HG02759 (cell line): ENCODE results near the gene WNT3A.
"Not testable (repeated sequence)": the region's sequence is repeated elsewhere in the genome, so short reads cannot be mapped to it uniquely, and the experiment has no call there.

Source experiments
- ATAC-seq: cut with Tn5 transposase; IDR thresholded peaks from one replicate; pipeline ENCODE4 v1.9.1; 2021; ENCODE audit warnings: mild to moderate bottlenecking, moderate library complexity; ENCODE audit not compliant: unreplicated experiment

WNT3A gene, protein sequence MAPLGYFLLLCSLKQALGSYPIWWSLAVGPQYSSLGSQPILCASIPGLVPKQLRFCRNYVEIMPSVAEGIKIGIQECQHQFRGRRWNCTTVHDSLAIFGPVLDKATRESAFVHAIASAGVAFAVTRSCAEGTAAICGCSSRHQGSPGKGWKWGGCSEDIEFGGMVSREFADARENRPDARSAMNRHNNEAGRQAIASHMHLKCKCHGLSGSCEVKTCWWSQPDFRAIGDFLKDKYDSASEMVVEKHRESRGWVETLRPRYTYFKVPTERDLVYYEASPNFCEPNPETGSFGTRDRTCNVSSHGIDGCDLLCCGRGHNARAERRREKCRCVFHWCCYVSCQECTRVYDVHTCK

DNA sequence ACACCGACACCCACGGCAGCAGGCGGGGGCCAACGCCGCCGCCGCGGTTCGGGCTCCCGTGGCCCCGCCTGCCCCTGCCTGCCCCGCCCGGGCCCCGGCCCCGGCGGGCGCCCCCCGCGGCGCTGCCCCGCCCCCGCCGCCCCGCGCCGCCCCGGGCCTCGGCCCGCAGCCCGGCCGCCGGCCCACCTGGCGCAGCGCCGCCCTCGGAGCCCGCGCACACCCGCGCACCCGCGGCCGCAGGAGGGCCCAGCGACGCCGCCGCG lies at the start of gene WNT3A:
Gene WNT3A, plus strand, starts transcription at position 213 of the 263 bp plus-strand sequence. CDS start 131 bp downstream, outside the sequence.
- ATAC-seq = no peak

DNA sequence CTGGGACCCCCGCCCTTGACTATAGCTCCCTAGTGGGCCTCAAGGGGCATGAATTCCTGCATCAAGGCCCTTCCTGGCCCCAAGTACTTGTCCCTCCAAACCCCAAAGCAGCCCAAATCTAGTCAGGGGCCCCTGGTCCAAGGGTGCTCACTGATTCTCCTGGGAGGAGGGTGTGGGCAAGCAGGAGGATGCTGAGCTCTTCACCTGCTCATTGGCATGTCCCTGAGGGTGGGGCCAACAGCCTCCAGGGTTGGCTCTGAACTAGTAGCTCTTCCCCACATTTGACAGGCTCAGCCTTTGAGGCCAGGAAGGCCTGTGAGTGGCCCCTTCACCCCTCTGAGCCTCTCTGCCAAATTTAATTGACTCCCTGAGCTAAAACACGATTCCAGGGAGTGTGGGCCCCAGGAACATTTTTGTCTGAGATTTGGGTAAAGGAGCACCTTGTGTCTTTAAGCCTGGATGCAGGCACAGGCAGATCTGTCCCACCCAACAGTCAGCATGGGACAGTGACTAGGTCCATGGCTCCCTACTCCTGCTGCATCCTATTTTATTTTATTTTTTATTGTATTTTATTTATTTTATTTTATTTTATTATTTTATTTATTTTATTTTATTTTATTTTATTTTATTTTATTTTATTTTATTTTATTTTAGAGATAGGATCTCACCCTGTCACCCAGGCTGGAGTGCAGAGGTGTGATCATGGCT lies 48.0 kb upstream of the WNT3A start:
- no peak for ATAC-seq

DNA sequence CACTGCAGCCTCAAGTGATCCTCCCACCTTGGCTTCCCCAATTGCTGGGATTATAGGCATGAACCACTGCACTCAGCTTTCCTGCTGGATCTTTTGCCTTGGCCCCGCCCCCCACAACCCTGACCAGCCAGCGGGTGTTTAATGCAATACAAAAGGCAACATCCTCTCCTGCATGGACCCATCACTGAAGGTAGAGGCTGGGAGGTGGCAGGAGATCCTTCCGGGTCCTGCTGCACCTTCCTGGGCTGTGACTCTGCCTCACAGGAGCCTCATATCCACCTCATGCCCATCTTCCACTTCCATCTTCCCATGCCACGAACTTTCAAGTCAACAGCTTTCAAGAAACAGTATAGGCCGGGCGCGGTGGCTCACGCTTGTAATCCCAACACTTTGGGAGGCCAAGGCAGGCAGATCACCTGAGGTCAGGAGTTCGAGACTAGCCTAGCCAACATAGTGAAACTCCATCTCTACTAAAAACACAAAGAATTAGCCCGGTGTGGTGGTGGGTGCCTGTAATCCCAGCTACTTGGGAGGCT lies 47.4 kb upstream of the WNT3A start:
- no peak for ATAC-seq

DNA sequence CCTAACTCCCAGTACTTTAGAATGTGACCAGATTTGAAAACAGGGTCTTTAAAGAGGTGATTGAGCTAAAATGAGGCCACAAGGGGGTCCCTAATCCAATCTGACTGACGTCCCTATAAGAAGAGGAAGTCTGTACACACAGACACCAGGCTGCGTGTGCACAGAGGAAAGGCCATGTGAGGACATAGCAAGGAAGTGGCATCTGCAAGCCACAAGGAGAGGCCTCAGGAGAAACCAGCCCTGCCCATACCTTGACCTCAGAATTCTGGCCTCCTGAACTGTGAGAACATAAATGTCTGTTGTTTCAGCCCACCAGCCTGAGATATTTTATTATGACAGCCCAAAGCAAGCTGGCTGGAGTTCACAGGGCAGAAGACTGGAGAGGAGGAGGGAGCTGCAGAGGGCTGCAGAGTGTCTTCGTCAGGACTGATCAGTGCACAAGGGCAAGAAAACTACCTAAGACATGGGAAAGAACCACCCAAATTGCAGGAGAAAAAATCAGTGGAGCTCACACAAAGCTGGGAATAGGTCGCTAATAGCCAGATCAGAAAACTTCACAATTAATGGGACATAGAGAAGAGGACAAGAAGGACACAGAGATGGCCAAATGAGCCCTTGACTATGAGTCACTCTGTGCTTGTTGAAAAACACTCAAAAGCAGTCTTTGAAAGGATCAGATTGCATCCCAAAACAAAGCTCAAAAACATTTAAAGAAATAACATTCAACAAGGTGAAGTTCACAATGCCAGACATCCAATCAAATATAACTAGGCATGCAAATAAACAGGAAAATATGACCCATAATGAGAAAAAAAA lies 44.9 kb upstream of the WNT3A start:
- no peak for ATAC-seq

DNA sequence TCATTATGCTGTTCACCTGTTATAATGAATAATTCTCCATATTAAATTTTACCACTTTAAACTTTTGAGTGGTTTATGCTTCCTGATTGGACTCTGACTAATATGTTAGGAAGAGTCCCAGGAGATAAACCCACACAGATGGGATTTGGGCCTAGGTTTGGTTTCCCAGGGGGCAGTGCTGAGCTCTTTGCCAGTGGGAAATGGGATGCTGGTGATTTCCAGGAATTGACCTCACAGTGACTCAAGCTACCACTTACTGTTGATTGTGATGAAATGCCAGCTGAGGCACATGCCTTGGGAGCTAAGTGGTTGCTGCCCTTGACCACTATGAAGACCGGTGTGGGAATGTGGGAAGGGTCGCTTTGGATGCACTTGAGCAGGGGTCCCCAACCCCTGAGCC lies 40.1 kb upstream of the WNT3A start:
- ATAC-seq = not testable (repeated sequence)

DNA sequence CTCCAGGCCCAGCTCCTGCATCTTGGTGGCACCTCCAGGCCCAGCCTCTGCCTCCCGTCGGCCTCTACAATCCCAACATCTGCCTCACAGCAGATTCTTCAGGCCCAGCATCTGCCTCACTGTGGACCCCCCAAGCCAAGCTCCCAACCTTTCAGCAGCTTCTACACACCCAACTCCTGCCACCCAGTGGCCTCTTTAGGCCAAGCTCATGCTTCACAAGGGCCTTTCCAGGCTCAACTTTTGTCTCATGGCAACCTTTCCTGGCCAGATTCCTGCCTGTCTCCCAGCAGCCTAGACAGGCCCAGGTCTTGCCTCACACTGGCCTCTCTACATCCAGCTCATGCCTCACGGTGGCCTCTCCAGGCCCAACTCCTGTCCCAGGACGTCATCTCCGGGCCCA lies 39.0 kb upstream of the WNT3A start:
- ATAC-seq = not testable (repeated sequence)

DNA sequence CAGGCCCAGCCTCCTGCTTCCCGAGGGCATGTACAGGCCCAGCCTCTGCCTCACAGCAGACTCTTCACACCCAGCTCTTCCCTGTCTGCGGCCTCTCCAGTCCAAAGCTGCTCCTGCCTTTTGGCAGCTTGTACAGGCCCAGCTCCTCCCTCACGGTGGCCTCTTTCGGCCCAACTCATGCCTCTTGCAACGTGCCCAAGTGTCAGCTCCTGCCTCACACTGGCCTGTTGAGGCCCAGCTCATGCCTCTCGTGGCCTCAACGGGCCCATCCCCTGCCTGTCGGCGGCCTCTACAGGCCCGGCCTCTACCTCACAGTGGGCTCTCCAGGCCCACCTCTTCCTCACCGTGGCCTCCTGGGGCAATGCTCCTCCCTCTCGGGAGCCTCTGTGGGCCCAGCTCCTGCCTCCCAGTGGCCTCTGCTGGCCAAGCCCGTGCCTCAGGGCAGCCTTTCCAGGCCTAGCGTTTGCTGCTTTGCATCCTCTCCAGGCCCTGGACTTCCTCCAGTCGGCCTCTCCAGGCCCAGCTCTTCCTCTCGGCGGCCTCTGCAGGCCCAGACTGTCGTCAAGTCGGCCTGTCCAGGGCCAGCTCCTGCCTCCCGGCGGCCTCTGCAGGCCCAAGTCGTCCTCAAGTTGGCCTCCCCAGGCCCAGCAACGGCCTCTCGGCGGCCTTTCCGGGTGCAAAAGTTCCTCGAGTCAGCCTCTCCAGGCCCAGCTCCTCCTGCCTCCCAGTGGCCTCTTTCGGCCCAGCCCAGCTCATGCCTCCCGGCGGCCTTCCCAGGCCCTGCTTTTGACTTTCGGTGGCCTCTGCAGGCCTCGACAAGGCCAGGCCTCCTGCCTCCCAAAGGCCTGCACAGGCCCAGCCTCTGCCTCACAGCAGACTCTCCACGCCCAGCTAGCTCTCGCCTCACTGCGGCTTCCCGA lies 36.5 kb upstream of the WNT3A start:
- ATAC-seq = not testable (repeated sequence)

DNA sequence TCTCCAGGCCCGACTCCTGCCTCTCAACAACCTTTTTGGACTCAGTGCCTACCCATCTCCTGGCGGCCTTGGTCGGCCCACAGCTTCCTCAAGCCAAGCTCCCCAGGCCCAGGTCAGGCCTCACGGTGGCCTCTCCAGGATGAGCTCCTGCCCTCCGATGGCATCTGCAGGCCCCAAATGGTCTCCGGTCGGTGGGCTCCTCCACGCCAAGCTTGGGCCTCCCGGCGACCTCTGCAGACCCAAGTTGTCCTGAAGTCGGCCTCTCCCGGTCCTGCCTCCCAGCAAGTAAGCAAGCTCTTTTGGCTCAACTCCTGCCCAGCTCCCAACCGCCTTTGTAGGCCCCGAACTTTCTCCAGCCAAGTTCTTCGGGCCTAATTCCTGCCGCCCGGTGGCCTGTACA lies 35.6 kb upstream of the WNT3A start:
- ATAC-seq = not testable (repeated sequence)

DNA sequence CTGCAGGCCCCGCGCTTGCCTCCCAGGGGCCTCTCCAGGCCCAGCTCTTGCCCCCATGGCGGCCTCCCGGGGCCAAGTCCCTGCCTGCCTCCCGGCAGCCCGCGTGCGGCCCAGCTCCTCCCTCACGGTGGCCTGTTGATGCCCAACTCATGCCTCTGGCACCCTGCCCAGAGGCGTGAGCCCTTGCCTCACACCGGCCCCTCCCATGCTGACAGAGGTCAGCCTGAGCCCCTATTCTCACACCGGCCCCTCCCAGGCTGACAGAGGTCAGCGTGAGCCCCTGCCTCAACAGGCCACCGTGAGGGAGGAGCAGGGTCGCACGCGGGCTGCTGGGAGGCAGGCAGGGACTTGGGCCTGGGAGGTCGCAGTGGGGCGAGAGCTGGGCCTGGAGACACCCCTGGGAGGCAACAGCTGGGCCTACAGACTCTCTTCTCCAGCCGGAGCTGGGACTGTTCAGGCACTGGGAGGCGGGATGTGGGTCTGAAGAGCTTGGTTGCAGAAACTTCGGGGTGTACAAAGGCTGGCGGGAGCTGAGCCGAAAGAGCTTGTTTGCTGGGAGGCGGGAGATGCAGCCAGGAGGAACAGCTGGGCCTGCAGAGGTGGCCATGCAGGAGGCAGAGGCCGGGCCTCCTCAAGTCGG lies 35.0 kb upstream of the WNT3A start:
- not testable (repeated sequence) for ATAC-seq

DNA sequence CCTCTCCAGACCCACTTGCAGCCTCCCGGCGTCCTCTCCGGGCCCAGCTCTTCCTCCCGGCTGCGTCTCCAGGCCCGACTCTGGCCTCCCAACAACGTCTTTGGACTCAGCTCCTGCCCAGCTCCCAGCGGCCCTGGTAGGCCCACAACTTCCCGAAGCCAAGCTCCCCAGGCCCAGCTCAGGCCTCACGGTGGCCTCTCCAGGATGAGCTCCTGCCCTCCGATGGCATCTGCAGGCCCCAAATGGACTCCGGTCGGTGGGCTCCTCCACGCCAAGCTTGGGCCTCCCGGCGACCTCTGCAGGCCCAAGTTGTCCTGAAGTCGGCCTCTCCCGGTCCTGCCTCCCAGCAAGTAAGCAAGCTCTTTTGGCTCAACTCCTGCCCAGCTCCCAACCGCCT lies 34.5 kb upstream of the WNT3A start:
- not testable (repeated sequence) for ATAC-seq

DNA sequence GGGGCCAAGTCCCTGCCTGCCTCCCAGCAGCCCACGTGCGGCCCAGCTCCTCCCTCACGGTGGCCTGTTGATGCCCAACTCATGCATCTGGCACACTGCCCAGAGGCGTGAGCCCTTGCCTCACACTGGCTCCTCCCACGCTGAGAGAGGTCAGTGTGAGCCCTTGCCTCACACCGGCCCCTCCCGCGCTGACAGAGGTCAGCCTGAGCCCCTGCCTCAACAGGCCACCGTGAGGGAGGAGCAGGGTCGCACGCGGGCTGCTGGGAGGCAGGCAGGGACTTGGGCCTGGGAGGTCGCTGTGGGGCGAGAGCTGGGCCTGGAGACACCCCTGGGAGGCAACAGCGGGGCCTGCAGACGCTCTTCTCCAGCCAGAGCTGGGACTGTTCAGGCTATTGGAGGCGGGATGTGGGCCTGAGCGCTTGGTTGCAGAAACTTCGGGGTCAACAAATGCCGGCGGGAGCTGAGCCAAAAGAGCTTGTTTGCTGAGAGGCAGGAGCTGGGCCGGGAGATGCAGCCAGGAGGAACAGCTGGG lies 33.9 kb upstream of the WNT3A start:
- not testable (repeated sequence) for ATAC-seq

DNA sequence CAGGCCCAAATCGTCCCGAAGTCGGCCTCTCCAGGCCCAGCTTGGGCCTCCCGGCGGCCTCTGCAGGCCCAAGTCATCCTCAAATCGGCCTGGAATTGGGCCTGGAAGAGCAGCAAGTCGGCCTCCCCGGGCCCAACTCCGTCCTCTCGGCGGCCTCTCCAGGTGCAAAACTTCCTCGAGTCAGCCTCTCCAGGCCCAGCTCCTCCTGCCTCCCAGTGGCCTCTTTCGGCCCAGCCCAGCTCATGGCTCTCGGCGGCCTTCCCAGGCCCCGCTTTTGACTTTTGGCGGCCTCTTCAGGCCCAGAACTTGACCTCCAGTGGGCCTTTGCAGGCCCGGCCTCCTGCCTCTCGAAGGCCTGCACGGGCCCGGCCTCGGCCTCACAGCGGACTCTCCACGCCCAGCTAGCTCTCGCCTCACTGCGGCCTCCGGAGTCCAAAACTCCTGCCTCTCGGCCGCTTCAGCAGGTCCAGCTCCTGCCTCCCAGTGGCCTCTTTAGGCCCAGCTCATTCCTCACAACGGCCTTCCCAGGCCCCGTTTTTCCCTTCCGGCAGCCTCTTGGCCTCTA lies 33.0 kb upstream of the WNT3A start:
- ATAC-seq = not testable (repeated sequence)

DNA sequence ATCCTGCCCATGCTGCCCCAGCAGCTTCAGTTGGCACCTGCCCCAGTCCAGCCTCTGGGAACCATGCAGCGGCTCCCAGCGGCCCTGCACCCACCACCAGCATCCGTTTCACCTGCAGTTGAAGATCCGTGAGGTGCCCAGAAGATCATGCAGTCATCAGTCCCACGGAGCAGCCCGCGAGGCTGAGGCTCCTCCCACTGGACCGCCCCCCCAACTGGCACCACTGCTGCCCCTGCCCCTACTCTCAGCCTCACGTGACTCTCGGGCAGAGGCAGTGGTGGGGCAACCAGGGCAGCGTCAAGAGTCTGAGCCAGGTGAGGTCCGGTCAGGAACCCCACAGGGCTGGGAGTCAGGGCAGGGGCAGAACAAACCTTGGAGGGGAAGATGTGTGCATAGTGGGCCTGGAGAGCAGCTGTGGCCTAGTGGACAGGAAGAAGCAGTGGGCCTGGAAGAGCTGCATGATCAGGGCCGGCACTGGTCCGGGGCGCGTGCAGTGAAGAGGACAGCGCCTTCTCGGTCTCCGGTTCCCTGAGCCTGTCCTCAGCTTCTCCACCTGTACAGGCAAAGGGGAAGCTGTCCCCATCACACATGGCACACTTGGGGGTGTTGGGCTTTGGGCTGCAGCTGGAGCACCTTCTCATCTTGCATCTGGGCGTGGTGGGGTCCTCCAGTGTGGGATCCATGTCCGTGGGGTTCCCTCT lies 31.1 kb upstream of the WNT3A start:
- not testable (repeated sequence) for ATAC-seq

DNA sequence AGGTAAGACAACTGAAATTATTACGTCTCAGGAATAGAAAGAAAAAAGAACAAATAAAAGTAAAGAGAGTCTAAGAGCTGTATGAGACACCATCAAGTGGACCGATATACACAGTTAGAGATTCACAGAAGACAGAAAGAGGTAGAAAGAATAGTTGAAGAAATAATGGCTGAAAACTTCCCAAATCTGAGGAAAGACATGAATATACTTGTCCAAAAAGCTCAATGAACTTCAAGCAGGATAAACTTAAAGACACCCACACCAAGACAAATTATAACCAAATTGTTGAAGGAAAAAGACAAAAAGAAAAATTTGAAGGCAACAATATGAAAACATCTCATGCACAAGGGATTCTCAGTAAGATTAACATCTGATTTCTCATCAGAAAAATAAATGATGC lies 19.6 kb upstream of the WNT3A start:
- ATAC-seq = no peak

DNA sequence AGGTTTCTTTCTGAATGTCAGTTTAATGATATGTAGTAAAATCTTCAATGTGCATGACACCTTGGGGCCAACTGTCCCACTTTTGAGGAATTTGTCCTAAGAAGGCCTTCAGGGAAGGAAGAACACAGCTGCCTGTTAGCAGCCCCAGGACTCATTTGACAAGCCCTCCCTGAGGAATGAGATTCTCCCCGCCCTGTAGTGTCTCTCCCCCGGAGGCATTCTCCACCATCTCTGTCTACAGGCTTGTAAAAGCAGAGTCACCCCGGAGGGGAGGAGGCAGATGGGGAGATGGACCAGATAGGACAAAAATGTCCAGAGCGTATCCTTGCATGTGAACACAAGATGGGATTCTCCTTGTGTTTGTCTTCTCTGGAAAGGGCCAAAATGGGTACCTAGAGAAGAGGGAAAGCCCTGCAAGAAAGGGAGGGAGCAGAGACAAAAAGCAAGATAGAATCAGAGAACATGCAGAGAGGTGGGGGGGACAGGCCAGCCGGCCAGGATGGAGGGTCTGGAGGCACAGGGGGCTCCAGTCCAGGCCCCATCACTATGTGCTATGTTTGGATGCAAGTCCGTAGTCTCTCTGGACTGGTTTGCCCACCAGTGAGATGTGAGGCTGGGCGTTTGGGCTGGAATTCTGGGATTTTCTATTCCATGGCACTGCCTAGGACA lies 12.0 kb upstream of the WNT3A start:
- no peak for ATAC-seq

DNA sequence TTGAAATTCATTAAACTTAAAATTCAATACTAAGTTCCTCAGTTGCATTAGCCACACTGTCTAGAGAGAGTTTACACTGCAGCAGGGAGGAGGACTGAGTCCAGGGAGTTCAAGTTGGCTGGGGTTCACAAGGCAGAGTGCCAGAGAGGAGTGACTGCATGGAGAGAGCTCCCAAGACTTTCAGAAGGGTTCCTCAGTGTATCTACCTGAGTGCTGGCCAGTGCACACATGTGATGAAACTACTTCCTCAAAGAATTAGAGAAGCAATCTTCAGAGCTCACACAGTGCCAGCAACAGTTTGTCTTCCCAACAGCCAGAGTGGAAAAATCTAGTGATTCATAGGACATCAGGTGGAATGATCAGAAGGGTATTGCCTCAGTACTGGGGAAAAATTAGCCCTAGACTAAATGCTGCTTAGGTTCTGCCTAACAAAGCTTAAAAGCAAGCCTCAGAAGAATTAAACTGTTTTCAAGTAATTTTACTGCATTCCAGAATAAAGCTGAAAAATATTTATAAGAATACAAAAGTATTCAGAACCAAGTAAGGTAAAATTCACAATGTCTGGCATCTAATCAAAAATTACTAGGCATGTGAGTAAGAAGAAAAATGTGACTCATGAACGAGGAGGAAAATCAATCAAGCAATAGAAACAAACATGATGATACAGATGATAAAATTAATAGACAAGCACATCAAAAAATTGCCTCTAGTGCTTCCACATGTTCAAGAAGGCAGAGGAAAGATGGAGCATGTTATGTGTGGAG lies 10.4 kb upstream of the WNT3A start:
- ATAC-seq = no peak

DNA sequence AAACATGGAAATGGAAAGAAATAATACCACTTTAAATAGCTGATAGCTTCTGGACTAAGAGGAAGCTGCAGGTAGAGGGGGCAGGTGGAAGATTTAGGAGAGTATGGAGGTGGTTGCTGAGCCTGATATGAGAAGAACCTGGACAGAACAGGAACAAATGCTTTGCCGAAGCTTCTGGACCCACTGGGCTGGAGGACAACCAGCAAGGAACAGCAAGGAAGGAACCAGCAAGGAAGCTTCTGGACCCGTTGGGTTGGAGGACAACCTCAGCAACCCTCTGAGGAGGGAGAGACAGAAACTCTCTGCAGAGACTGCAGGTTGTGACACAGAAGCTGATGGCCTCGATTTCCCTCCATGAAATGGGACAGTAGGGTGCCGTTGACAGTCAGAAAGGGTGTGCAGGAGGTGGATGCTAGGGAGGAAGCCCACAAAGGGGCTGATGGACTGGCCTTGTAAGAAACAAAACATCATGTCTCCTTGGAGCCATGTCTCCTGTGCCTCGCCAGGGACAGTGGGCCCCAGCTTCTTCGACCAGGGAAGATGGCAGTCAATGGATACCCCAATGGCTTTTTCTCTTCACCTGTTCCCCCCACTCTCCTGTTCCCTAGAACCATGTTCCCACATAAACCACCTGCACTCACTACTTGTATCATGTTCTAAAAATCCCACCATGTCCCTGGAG lies 8.3 kb upstream of the WNT3A start:
- ATAC-seq = no peak
